ENCODE data around the gene MUSK. TPM values are rescaled to one million over a fixed set of nuclear protein-coding genes. Genes with fewer than 3 reads are reported as not detected.

Gene MUSK
- total and polyA plus RNA-seq, 2 donors (not counting 1 experiment from before 2014, with no cell fraction given): not detected

DNA sequence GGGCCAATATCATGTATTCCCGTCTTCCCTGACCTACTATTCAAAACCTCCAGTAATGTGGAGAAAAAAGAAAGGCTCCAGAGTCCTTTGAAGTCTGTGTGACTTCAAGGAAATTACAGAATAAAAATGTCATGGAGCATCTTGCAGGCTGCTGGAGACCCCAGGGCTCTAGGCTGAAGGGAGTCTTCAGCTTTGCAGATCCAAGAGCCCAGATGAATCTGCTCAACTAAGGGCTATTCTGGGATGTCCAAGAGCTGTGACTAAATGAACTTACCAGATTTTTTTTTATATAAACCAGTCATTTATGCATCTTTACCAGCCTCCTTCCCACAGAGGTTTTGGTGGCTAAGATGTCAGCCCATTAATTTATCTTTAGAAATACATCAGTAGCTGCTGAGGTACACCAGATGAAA lies 167.3 kb downstream of the MUSK start:
- Histone ChIP-seq H3K36me3 (replicated peaks in 1 of 2; ENCODE audit: control extremely low read depth in 1 of 2, control insufficient read depth in 1 of 2, extremely low read depth in 1 of 2, insufficient read depth in 2 of 2, low read length in 1 of 2) (no peaks in the 10 kb centered on the region), H3K4me2 (replicated peaks; ENCODE audit: low read depth, low read length, poor library complexity, severe bottlenecking) (no peak overlapping the region), H3K4me1 (ENCODE audit: control insufficient read depth in 2 of 2, insufficient read depth in 2 of 2, low read length in 2 of 2) (no peaks in the 10 kb centered on the region), H3K9me3 (ENCODE audit: control extremely low read depth in 1 of 3, control insufficient read depth in 2 of 3, insufficient read depth in 1 of 3, low read length in 2 of 3) (no peaks in the 10 kb centered on the region), H3K9ac (ENCODE audit: low read length) (no peak overlapping the region), H3K27ac (ENCODE audit: low read length in 2 of 2) (no peak overlapping the region), H3K27me3 (replicated peaks in 1 of 4; ENCODE audit: control extremely low read depth in 1 of 4, control insufficient read depth in 3 of 4, insufficient read depth in 4 of 4, low read length in 3 of 4) (no peaks in the 10 kb centered on the region), H4K20me1 (ENCODE audit: control insufficient read depth, insufficient read depth, low read length, poor library complexity, severe bottlenecking) (no peaks in the 10 kb centered on the region), H3K79me2 (ENCODE audit: control insufficient read depth, insufficient read depth, low read length) (no peaks in the 10 kb centered on the region), H2AFZ (ENCODE audit: insufficient read depth, low read depth, low read length, poor library complexity, severe bottlenecking) (no peak overlapping the region), H3K4me3 (ENCODE audit: control extremely low read depth in 1 of 5, extremely low read depth in 1 of 5, insufficient read depth in 1 of 5, low read depth in 2 of 5, low read length in 4 of 5) (no peak overlapping the region)
- no peak overlapping the region for H3K4me3 Mint-ChIP-seq
- no peaks in the 10 kb centered on the region for H3K27me3 Mint-ChIP-seq
- no peak for DNase-seq
- peaks cover 2% of the 10 kb centered on the region for H3K9me3 Mint-ChIP-seq (ENCODE audit: insufficient read depth)
- ChIA-PET CTCF (no interaction called here), POLR2A (no interaction called here)
- no peak for TF ChIP-seq CTCF (IDR thresholded peaks at IDR 0.05)
- no peak for TF ChIP-seq EZH2 (IDR thresholded peaks at IDR 0.05; ENCODE audit: borderline replicate concordance, insufficient read depth, low read depth, low read length, poor library complexity, severe bottlenecking)
- ATAC-seq (ENCODE audit: low read depth): no peak
- no peaks in the 10 kb centered on the region for H3K4me1 Mint-ChIP-seq
- intact Hi-C loops (cut with micrococcal nuclease): no loop called here
- WGBS (ENCODE audit: insufficient coverage): no CpG with 5 or more reads among the region's 1 CpG
- H3K27ac Mint-ChIP-seq: no peak overlapping the region

- Histone ChIP-seq H3K4me2 (replicated peaks; ENCODE audit: low read depth, low read length, poor library complexity, severe bottlenecking) (no peak overlapping the region), H3K27ac (ENCODE audit: low read length in 2 of 2) (no peak overlapping the region), H3K36me3 (replicated peaks in 1 of 2; ENCODE audit: control extremely low read depth in 1 of 2, control insufficient read depth in 1 of 2, extremely low read depth in 1 of 2, insufficient read depth in 2 of 2, low read length in 1 of 2) (no peaks in the 10 kb centered on the region), H3K9ac (ENCODE audit: low read length) (no peak overlapping the region), H3K4me1 (ENCODE audit: control insufficient read depth in 2 of 2, insufficient read depth in 2 of 2, low read length in 2 of 2) (no peaks in the 10 kb centered on the region), H3K79me2 (ENCODE audit: control insufficient read depth, insufficient read depth, low read length) (no peaks in the 10 kb centered on the region), H4K20me1 (ENCODE audit: control insufficient read depth, insufficient read depth, low read length, poor library complexity, severe bottlenecking) (no peaks in the 10 kb centered on the region), H3K27me3 (replicated peaks in 1 of 4; ENCODE audit: control extremely low read depth in 1 of 4, control insufficient read depth in 3 of 4, insufficient read depth in 4 of 4, low read length in 3 of 4) (no peaks in the 10 kb centered on the region), H3K4me3 (ENCODE audit: control extremely low read depth in 1 of 5, extremely low read depth in 1 of 5, insufficient read depth in 1 of 5, low read depth in 2 of 5, low read length in 4 of 5) (no peak overlapping the region), H3K9me3 (ENCODE audit: control extremely low read depth in 1 of 3, control insufficient read depth in 2 of 3, insufficient read depth in 1 of 3, low read length in 2 of 3) (no peaks in the 10 kb centered on the region), H2AFZ (ENCODE audit: insufficient read depth, low read depth, low read length, poor library complexity, severe bottlenecking) (no peak overlapping the region)
- peaks cover 2% of the 10 kb centered on the region for H3K9me3 Mint-ChIP-seq (ENCODE audit: insufficient read depth)
- ChIA-PET CTCF (no interaction called here), POLR2A (no interaction called here)
- TF ChIP-seq CTCF (IDR thresholded peaks at IDR 0.05) (no peak), EZH2 (IDR thresholded peaks at IDR 0.05; ENCODE audit: borderline replicate concordance, insufficient read depth, low read depth, low read length, poor library complexity, severe bottlenecking) (no peak)
- intact Hi-C loops (cut with micrococcal nuclease): no loop called here
- H3K27me3 Mint-ChIP-seq: no peaks in the 10 kb centered on the region
- DNase-seq: no peak
- 100% methylated on average over 1 of the region's 2 CpGs for WGBS (ENCODE audit: insufficient coverage)
- no peak overlapping the region for H3K27ac Mint-ChIP-seq
- H3K4me1 Mint-ChIP-seq: no peaks in the 10 kb centered on the region
- no peak for ATAC-seq (ENCODE audit: low read depth)
- H3K4me3 Mint-ChIP-seq: no peak overlapping the region
These were observed 168.9 kb downstream of the MUSK start for GRCh38 chr9:110837401-110838005.
